IPS-18c (cell line): ENCODE results near the gene CCDC148.
"Not testable (repeated sequence)": the region's sequence is repeated elsewhere in the genome, so short reads cannot be mapped to it uniquely, and the experiment has no call there.

Source experiments
- H3K4me3 ChIP-seq: 2 replicates; pipeline ENCODE4 v1.7.0; 2013; ENCODE audit warnings: low read depth, mild to moderate bottlenecking, low read length, moderate library complexity; ENCODE audit not compliant: insufficient read depth
- H3K9me3 ChIP-seq: one replicate; pipeline ENCODE4 v1.6.1; 2013; ENCODE audit warnings: mild to moderate bottlenecking, low read length, moderate library complexity; ENCODE audit not compliant: control insufficient read depth, insufficient read depth

CCDC148 gene

DNA sequence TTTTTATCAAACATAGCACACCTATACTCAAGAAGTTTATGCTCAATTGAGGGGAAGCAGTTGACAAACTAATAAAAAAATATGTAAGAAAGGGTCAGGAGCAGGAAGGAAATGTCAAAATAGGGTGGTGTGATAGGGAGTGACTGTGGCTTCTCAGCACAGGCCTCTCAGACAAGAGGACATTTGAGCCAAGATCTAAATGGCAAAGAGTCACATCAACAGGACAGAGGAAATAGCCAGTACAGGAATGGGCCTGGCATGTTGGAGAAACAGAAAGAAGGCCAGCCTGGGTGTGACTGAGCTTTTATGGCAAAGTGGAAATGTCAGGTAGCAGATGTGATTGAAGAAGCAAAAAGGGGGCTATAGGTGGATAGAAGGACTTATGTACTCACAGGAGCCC, 117.0 kb downstream of the CCDC148 start:
- no peaks in the 10 kb centered on the region for H3K9me3 ChIP-seq
- no peak overlapping the region for H3K4me3 ChIP-seq

DNA sequence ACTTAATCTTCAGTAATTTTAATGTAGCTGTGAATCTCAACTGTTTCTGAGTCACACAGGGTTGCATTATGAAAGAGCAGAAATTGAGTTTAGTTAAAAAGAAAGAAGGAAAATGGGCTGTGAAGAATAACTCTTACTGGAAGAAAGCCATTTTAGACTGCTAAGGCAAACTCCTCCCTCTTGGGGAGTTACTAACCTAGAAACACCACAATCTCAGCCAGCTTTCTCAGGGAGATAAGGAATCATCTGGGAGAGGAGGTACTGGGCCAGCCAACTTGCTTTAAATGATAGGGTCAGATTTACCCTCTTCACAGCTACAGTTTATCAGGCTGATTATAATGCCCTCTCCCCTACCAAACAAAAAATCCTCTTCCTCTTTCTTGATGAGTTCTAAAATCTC, 119.5 kb downstream of the CCDC148 start:
- H3K4me3 ChIP-seq, result no peak overlapping the region
- no peaks in the 10 kb centered on the region for H3K9me3 ChIP-seq

- not testable (repeated sequence) for H3K4me3 ChIP-seq, H3K9me3 ChIP-seq
Measured at GRCh38 chr2:158331799-158332198, 124.8 kb downstream of the CCDC148 start.

- H3K9me3 ChIP-seq, result no peaks in the 10 kb centered on the region
- H3K4me3 ChIP-seq, result no peak overlapping the region
Measured at GRCh38 chr2:158325782-158326340, 130.7 kb downstream of the CCDC148 start.

DNA sequence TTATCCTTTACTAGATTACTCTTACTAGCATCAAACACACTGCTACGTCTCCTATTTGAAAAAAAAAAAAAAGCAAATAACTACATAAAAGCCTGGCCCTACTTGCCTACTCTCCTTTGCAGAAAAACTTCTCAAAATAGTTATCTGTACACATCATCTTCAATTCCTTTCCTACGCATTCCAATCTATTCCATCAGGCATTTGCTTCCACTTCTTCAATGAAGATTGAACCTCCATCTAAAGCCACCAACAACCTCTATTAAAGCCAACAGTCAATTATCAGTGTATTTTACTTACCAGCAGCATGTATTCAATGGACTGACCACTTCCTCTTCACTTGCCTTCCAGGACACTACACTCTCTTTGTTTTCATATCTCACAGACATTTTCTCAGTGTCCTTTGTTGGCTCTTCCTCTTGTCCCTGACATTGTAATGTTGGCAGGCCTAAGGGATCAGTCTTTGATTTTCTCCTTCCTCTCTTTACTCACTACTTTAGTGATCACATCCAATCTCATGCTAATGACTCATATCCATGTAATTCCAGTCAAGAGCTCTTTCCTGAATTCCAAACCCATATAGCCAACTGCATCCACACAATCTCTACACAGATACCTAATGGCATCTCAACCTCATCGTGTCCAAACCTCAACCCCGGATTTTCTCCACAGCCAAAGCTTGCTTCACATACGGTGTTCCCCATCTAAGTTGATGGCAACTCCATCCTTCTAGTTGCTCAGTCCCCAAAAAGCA, 131.3 kb downstream of the CCDC148 start:
- Histone ChIP-seq H3K4me3 (no peak overlapping the region), H3K9me3 (no peaks in the 10 kb centered on the region)

DNA sequence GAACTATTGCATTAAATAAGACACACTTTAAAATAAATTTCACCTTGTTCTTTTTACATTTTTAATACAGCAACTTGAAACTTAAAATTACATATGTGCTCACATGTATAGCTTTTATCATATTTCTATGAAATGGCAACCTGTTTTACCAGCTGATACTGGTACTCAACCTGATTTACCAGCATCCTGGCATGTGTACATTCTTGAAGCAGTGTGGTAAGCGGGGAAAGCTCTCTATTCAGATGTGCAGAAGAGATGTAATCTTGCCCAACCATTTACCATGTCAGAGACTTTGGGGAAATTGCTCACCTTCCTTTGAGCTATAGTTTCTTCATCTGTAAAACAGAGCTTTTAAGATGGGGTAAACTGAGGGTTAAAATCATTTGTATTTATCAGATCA, 133.2 kb downstream of the CCDC148 start:
- H3K4me3 ChIP-seq, result no peak overlapping the region

GRCh38 chr2:158321264-158321663, 135.3 kb downstream of the CCDC148 start:
- no peaks in the 10 kb centered on the region for H3K9me3 ChIP-seq
- no peak overlapping the region for H3K4me3 ChIP-seq

More for the DNA sequence above, 133.2 kb downstream of the CCDC148 start:
- H3K9me3 ChIP-seq, result no peaks in the 10 kb centered on the region

DNA sequence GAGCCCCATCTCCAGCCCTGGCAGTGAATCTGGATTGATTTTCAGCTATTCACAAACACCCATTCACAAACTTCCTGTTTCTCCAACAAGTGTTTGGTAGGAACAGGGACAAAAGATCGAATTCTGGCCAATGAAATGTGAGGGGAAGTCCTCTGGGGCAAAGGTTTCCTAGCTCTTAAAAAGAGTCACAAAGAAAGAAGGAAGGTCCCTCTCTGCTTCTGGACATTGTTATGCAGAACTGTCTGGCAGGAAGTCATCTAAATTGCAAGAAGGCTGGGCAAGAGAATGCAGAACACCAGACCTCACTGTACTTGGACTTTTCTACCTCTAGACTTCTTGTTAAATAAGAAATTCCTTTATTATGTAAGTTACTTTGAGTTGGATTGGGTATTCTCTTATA, 137.3 kb downstream of the CCDC148 start:
- H3K9me3 ChIP-seq, result no peaks in the 10 kb centered on the region
- H3K4me3 ChIP-seq, result no peak overlapping the region

DNA sequence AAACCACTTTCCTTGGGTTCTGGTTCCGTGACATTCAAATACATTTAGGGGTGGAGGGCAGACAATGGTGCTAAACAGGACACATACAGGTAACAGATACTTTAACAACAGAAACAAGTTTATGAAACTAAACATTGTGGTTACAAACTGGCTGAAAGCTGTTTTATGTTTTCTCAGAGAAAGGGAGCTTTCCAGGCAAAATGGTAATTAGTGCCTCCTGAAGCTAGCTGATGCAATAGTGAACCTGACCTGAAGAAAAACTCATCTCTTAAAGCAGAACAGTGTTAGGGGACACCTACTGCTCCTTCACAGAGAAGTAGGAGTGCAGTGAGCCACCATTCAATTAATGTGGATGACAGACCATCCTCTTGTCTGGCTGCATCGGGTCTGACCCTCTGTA, 138.9 kb downstream of the CCDC148 start:
- no peak overlapping the region for H3K4me3 ChIP-seq

GRCh38 chr2:158315803-158316414, 140.6 kb downstream of the CCDC148 start:
- Histone ChIP-seq H3K4me3 (no peak overlapping the region), H3K9me3 (no peaks in the 10 kb centered on the region)

More for the DNA sequence above, 138.9 kb downstream of the CCDC148 start:
- no peaks in the 10 kb centered on the region for H3K9me3 ChIP-seq

- no peak overlapping the region for H3K4me3 ChIP-seq
Measured at GRCh38 chr2:158315000-158315399, 141.6 kb downstream of the CCDC148 start.

GRCh38 chr2:158313734-158314133, 142.8 kb downstream of the CCDC148 start:
- Histone ChIP-seq H3K9me3 (no peaks in the 10 kb centered on the region), H3K4me3 (no peak overlapping the region)

More at GRCh38 chr2:158315000-158315399, 141.6 kb downstream of the CCDC148 start:
- no peaks in the 10 kb centered on the region for H3K9me3 ChIP-seq

DNA sequence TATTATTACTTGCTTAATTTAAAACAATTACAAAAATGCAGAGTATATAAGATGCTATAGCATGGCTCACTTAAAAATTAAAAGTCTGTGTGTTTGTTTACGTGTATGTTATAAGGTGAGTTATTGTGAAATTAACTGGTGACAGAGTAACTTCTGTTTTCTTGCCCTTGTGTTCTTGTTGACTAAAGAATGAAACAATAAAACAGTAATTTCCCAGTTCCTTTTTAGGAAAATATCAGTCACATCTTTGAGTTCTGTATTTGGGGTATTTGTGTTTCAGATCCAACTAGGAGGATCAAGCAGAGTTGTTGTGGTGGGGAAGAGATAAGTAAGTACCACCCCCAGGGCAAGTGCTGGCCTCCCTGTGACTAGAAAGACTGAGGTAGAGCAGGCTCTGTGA, 143.6 kb downstream of the CCDC148 start:
- H3K4me3 ChIP-seq, result no peak overlapping the region
- H3K9me3 ChIP-seq, result no peaks in the 10 kb centered on the region

DNA sequence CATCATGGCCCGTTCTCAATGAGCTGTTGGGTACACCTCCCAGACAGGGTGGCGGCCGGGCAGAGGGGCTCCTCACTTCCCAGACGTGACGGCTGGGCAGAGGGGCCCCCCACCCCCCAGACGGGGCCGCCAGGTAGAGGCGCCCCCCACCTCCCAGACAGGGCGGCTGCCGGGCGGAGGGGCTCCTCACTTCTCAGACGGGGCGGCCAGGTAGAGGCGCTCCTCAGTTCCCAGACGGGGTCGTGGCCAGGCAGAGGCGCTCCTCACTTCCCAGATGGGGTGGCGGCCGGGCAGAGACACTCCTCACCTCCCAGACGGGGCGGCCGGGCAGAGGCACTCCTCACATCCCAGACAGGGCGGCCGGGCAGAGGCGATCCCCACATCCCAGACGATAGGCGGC, 146.1 kb downstream of the CCDC148 start:
- H3K9me3 ChIP-seq, H3K4me3 ChIP-seq: not testable (repeated sequence)

DNA sequence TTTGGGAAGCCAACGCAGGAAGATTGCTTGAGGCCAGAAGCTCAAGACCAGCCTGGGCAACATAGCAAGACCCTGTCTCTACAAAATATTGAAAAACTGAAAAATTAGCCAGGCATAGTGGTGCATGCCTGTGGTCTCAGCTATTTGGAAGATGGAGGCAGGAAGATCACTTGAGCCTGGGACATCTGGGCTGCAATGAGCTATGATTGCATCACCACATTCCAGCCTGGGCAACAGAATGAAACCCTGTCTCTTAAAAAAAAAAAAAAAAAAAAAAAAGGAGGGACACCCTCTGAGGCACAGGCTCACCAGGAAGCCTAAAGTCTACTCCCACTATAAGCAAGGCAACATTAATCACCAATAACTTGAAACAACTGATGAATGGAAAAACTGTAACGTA, 151.1 kb downstream of the CCDC148 start:
- Histone ChIP-seq H3K4me3 (no peak overlapping the region), H3K9me3 (no peaks in the 10 kb centered on the region)

DNA sequence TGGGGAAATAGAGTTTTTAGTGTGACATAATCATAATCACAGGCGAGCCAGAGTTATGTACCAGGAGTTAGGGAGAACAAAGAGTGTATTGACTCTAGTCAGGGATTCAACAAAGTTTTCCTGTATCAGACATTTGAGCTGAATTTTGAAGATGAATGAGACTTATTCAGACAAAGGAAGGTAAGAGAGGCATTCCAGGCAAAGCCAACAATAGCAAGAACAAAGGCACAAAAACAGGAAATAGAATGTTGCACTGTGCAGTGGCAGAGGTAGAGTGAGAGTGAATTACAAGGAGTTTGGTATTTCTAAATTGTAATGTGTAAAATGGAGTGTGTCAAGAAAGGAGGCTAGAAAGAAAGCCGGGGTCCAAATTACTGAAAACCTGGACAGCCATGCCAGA, 156.2 kb downstream of the CCDC148 start:
- H3K4me3 ChIP-seq, result no peak overlapping the region
- H3K9me3 ChIP-seq, result no peaks in the 10 kb centered on the region

DNA sequence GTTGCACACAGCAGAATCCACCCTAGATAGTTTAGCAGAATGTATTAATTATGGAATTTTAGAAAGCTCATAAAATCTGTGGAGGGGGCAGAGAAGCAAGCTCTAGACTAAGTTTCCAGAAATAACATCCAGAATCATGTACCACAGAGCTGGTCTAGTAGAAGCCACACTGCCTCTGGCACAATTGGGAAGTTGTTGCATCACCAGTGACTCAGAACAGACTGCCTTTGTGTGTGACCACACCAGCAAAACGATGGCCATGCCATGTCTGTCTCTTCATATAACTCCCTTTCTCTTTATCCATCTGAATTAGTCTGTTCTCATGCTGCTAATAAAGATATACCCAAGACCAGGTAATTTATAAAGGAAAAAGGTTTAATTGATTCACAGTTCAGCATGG, 158.9 kb downstream of the CCDC148 start:
- no peak overlapping the region for H3K4me3 ChIP-seq

GRCh38 chr2:158297120-158297519, 159.4 kb downstream of the CCDC148 start:
- no peak overlapping the region for H3K4me3 ChIP-seq
- H3K9me3 ChIP-seq, result peaks cover 2% of the 10 kb centered on the region

More for the DNA sequence above, 158.9 kb downstream of the CCDC148 start:
- peaks cover 2% of the 10 kb centered on the region for H3K9me3 ChIP-seq
